HL-60 (cell line): ENCODE results near the gene NCSTN.
A peak's percentile ranks its signal among the peaks of the same experiment; 100 is the strongest.

Source experiments
- DNase-seq, 2 experiments: peaks; one replicate each; pipeline ENCODE4 v3.0.0-alpha.2; 2010 to 2020; ENCODE audit warnings: low read depth in 1 of 2, low spot score in 1 of 2
- H3K27ac ChIP-seq: fragments of 250-450 bp; sonication (Bioruptor Pico); replicated peaks from 2 replicates; pipeline ENCODE4 v1.5.1; 2020; ENCODE audit warnings: mild to moderate bottlenecking, moderate library complexity
- H3K27me3 ChIP-seq: fragments of 250-450 bp; sonication (Bioruptor Pico); 2 replicates; pipeline ENCODE4 v1.5.1; 2021; ENCODE audit warnings: mild to moderate bottlenecking, moderate library complexity; ENCODE audit not compliant: insufficient read depth, poor library complexity, severe bottlenecking
- H3K4me3 ChIP-seq: replicated peaks from 2 replicates; pipeline ENCODE4 v1.5.1; 2011; ENCODE audit warnings: mild to moderate bottlenecking, control low read depth, low read length; ENCODE audit not compliant: insufficient read depth
- CTCF ChIP-seq: IDR thresholded peaks from one replicate; pipeline ENCODE4 v1.5.1; 2011; ENCODE audit warnings: low read length, control low read depth, inconsistent platforms; ENCODE audit not compliant: insufficient read depth
- GABPA ChIP-seq: IDR thresholded peaks from 2 replicates; pipeline ENCODE4 v1.6.1; 2012; ENCODE audit warnings: low read depth
- POLR2AphosphoS5 ChIP-seq: IDR thresholded peaks from 2 replicates; pipeline ENCODE4 v1.6.1; 2012; ENCODE audit warnings: low read depth
- SPI1 ChIP-seq: IDR thresholded peaks from 2 replicates; pipeline ENCODE4 v1.6.1; 2012; ENCODE audit warnings: low read depth, mild to moderate bottlenecking, borderline replicate concordance
- TF ChIP-seq, protein P1 (sequence below): IDR thresholded peaks from 2 replicates; pipeline ENCODE4 v1.6.1; 2012; ENCODE audit warnings: low read depth; ENCODE audit not compliant: insufficient replicate concordance

Gene NCSTN

DNA sequence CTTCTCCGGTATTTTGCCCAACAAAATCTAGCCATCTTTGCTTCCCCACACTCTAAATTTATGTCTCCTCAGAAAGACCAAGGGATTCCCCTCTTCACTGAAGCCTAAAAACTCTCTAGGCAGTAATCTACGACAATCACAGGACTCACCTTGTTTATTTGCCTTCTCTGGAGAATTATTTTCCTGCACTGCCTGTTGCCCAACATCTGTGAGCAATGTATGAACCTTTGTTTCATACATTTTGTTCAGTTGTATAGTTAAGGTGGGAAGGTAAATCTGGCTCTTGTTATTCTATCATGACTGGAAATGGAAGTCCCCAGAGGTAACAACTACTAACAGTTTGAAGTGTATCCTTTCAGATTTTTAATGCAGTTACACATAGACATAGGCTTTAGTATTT lies 2.3 kb upstream of the NCSTN start:
- DNase-seq = no peak
- H3K27me3 ChIP-seq = no peaks in the 10 kb centered on the region
- TF ChIP-seq POLR2AphosphoS5 (no peak), GABPA (no peak), SPI1 (no peak), CTCF (no peak)
- TF ChIP-seq, protein P1, sequence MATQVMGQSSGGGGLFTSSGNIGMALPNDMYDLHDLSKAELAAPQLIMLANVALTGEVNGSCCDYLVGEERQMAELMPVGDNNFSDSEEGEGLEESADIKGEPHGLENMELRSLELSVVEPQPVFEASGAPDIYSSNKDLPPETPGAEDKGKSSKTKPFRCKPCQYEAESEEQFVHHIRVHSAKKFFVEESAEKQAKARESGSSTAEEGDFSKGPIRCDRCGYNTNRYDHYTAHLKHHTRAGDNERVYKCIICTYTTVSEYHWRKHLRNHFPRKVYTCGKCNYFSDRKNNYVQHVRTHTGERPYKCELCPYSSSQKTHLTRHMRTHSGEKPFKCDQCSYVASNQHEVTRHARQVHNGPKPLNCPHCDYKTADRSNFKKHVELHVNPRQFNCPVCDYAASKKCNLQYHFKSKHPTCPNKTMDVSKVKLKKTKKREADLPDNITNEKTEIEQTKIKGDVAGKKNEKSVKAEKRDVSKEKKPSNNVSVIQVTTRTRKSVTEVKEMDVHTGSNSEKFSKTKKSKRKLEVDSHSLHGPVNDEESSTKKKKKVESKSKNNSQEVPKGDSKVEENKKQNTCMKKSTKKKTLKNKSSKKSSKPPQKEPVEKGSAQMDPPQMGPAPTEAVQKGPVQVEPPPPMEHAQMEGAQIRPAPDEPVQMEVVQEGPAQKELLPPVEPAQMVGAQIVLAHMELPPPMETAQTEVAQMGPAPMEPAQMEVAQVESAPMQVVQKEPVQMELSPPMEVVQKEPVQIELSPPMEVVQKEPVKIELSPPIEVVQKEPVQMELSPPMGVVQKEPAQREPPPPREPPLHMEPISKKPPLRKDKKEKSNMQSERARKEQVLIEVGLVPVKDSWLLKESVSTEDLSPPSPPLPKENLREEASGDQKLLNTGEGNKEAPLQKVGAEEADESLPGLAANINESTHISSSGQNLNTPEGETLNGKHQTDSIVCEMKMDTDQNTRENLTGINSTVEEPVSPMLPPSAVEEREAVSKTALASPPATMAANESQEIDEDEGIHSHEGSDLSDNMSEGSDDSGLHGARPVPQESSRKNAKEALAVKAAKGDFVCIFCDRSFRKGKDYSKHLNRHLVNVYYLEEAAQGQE = no peak
- no peak overlapping the region for H3K27ac ChIP-seq
- no peak overlapping the region for H3K4me3 ChIP-seq

- no peaks in the 10 kb centered on the region for H3K27me3 ChIP-seq
- TF ChIP-seq, protein P1 = no peak
- TF ChIP-seq POLR2AphosphoS5 (no peak), CTCF (no peak), SPI1 (no peak), GABPA (no peak)
- peak overlapping the region; percentile 93 for H3K4me3 ChIP-seq
- no peak for DNase-seq
- H3K27ac ChIP-seq = peak overlapping the region; percentile 97
These were observed 657 bp upstream of the NCSTN start for GRCh38 chr1:160342526-160342925.

GRCh38 chr1:160344241-160344640 lies 1.1 kb downstream of the NCSTN start:
- Histone ChIP-seq H3K4me3 (peak overlapping the region; percentile 93), H3K27me3 (no peaks in the 10 kb centered on the region), H3K27ac (peak overlapping the region; percentile 97)
- TF ChIP-seq, protein P1 = no peak
- no peak for TF ChIP-seq POLR2AphosphoS5
- no peak for TF ChIP-seq GABPA
- TF ChIP-seq SPI1 = no peak
- TF ChIP-seq CTCF = no peak
- no peak for DNase-seq
